HEK293 (cell line): Measurements from ENCODE around the gene SLC8A2.

Experiments used
- CTCF ChIA-PET: fragments of 350-600 bp; formaldehyde crosslinking; extraction: SDS; loops from one replicate; lab custom pipeline; 2021; ENCODE audit warnings: antibody characterized with exemption; lab: Yijun Ruan, JAX
- POLR2A ChIA-PET: fragments of 300-600 bp; formaldehyde crosslinking; extraction: SDS; loops from one replicate; lab custom pipeline; 2020; ENCODE audit warnings: antibody characterized with exemption, inconsistent platforms; lab: Yijun Ruan, JAX
- H3K27ac ChIP-seq: fragments of 200-500 bp; sonication (Bioruptor generic); 2 replicates; pipeline ENCODE4 v1.5.1; 2014; ENCODE audit warnings: low read depth, low read length, control low read depth, inconsistent platforms; ENCODE audit errors: extremely low read depth
- H3K36me3 ChIP-seq, 2 experiments: fragments of 200-500 bp in 1 of 2; sonication (Bioruptor generic) in 1 of 2; 1 replicate in 1 of 2; 2 replicates in 1 of 2; pipeline ENCODE4 v1.5.1; 2014 to 2017; ENCODE audit warnings: inconsistent platforms in 2 of 2, low read length in 2 of 2; ENCODE audit not compliant: control insufficient read depth in 2 of 2, insufficient read depth in 1 of 2
- H3K4me1 ChIP-seq: fragments of 200-500 bp; sonication (Bioruptor generic); 2 replicates; pipeline ENCODE4 v1.5.1; 2014; ENCODE audit warnings: mild to moderate bottlenecking, low read length, inconsistent platforms; ENCODE audit not compliant: control insufficient read depth, insufficient read depth
- H3K4me3 ChIP-seq: 2 replicates; pipeline ENCODE4 v1.5.1; 2011; ENCODE audit warnings: low read depth, mild to moderate bottlenecking, control low read depth, low read length, moderate library complexity
- H3K9me3 ChIP-seq: fragments of 200-500 bp; sonication (Bioruptor generic); 2 replicates; pipeline ENCODE4 v1.5.1; 2014; ENCODE audit warnings: low read depth, low read length, inconsistent platforms; ENCODE audit not compliant: control insufficient read depth, insufficient read depth
- CTCF ChIP-seq: fragments of 450-650 bp; formaldehyde crosslinking; IDR thresholded peaks from 2 replicates; pipeline ENCODE4 v1.5.1; 2016; ENCODE audit warnings: missing biosample characterization, missing genetic modification characterization
- EGR2 ChIP-seq: fragments of 450-650 bp; formaldehyde crosslinking; IDR thresholded peaks from 2 replicates; pipeline ENCODE4 v1.5.1; 2016; ENCODE audit warnings: low read depth, missing biosample characterization, missing genetic modification characterization
- GLI4 ChIP-seq: fragments of 450-650 bp; formaldehyde crosslinking; IDR thresholded peaks from 2 replicates; pipeline ENCODE4 v1.5.1; 2016; ENCODE audit warnings: missing biosample characterization, missing genetic modification characterization
- HIC1 ChIP-seq: fragments of 450-650 bp; formaldehyde crosslinking; IDR thresholded peaks from 2 replicates; pipeline ENCODE4 v1.5.1; 2016; ENCODE audit warnings: missing biosample characterization, missing genetic modification characterization
- KLF7 ChIP-seq: fragments of 450-650 bp; formaldehyde crosslinking; IDR thresholded peaks from 2 replicates; pipeline ENCODE4 v1.5.1; 2016; ENCODE audit warnings: missing biosample characterization, missing genetic modification characterization, borderline replicate concordance
- TCF7L2 ChIP-seq: IDR thresholded peaks from 2 replicates; pipeline ENCODE4 v1.6.1; 2011; ENCODE audit warnings: low read depth, mild to moderate bottlenecking, inconsistent platforms, low read length, moderate library complexity, borderline replicate concordance
- WT1 ChIP-seq: fragments of 450-650 bp; formaldehyde crosslinking; IDR thresholded peaks from 2 replicates; pipeline ENCODE4 v1.5.1; 2016; ENCODE audit warnings: missing biosample characterization, missing genetic modification characterization
- ZBTB17 ChIP-seq: fragments of 450-650 bp; formaldehyde crosslinking; IDR thresholded peaks from 2 replicates; pipeline ENCODE4 v1.5.1; 2016; ENCODE audit warnings: missing biosample characterization, missing genetic modification characterization
- ZFHX2 ChIP-seq: fragments of 450-650 bp; formaldehyde crosslinking; conservative IDR thresholded peaks from 2 replicates; pipeline ENCODE4 v1.5.1; 2016; ENCODE audit warnings: missing biosample characterization, missing genetic modification characterization
- ZNF132 ChIP-seq: fragments of 450-650 bp; formaldehyde crosslinking; IDR thresholded peaks from 2 replicates; pipeline ENCODE4 v1.5.1; 2017; ENCODE audit warnings: missing biosample characterization, missing genetic modification characterization, borderline replicate concordance
- ZNF223 ChIP-seq: fragments of 450-650 bp; formaldehyde crosslinking; IDR thresholded peaks from 2 replicates; pipeline ENCODE4 v1.5.1; 2016; ENCODE audit warnings: missing biosample characterization, missing genetic modification characterization
- ZNF324 ChIP-seq: fragments of 450-650 bp; formaldehyde crosslinking; IDR thresholded peaks from 2 replicates; pipeline ENCODE4 v1.5.1; 2016; ENCODE audit warnings: missing biosample characterization, missing genetic modification characterization
- ZNF426 ChIP-seq: fragments of 450-650 bp; formaldehyde crosslinking; IDR thresholded peaks from 2 replicates; pipeline ENCODE4 v1.5.1; 2017; ENCODE audit warnings: missing biosample characterization, missing genetic modification characterization, mild to moderate bottlenecking, inconsistent platforms, moderate library complexity
- ZNF433 ChIP-seq: fragments of 450-650 bp; formaldehyde crosslinking; IDR thresholded peaks from 2 replicates; pipeline ENCODE4 v1.5.1; 2016; ENCODE audit warnings: missing biosample characterization, missing genetic modification characterization, low read depth
- ZNF449 ChIP-seq: fragments of 450-650 bp; formaldehyde crosslinking; IDR thresholded peaks from 2 replicates; pipeline ENCODE4 v1.5.1; 2017; ENCODE audit warnings: missing biosample characterization, mild to moderate bottlenecking, missing genetic modification characterization, moderate library complexity
- ZNF624 ChIP-seq: fragments of 450-650 bp; formaldehyde crosslinking; IDR thresholded peaks from 2 replicates; pipeline ENCODE4 v1.5.1; 2017; ENCODE audit warnings: missing biosample characterization, missing genetic modification characterization
- ZNF654 ChIP-seq: fragments of 450-650 bp; formaldehyde crosslinking; IDR thresholded peaks from 2 replicates; pipeline ENCODE4 v1.5.1; 2016; ENCODE audit warnings: low read depth, missing biosample characterization, missing genetic modification characterization
- ZNF747 ChIP-seq: fragments of 450-650 bp; formaldehyde crosslinking; IDR thresholded peaks from 2 replicates; pipeline ENCODE4 v1.5.1; 2016; ENCODE audit warnings: missing biosample characterization, missing genetic modification characterization
- ZNF837 ChIP-seq: fragments of 450-650 bp; formaldehyde crosslinking; IDR thresholded peaks from 2 replicates; pipeline ENCODE4 v1.5.1; 2016; ENCODE audit warnings: missing biosample characterization, missing genetic modification characterization

SLC8A2 gene

GRCh38 chr19:47490031-47490430 lies 18.3 kb upstream of the SLC8A2 start (continued):
- 0 out of 2 replicates have a peak, but pooled peaks have one; percentile 36 for TF ChIP-seq ZNF747
- peak; percentile 64; the same call in 1 of the 2 replicates for TF ChIP-seq KLF7 (tag by site-specific recombination)
- TF ChIP-seq TCF7L2, result no peak
- TF ChIP-seq ZNF449 (tag by site-specific recombination), result no peak
- no peak for TF ChIP-seq ZNF223 (tag by site-specific recombination)
- TF ChIP-seq, all 188 proteins: peak for 21

- Histone ChIP-seq H3K9me3 (no peaks in the 10 kb centered on the region), H3K27ac (no peak overlapping the region), H3K4me1 (no peaks in the 10 kb centered on the region), H3K4me3 (no peak overlapping the region), H3K36me3 (peaks cover 7 to 66% of the 10 kb centered on the region in 2 experiments; a peak in 2 of 3 replicates)
- peak; percentile 53; the same call in 1 of the 2 replicates for TF ChIP-seq ZFHX2
- TF ChIP-seq GLI4 (tag by site-specific recombination), result no peak
- TF ChIP-seq WT1 (tag by site-specific recombination), result no peak
- 0 out of 2 replicates have a peak, but pooled peaks have one; percentile 20 for TF ChIP-seq EGR2 (tag by site-specific recombination)
- TF ChIP-seq ZNF324 (tag by site-specific recombination), result no peak
- TF ChIP-seq ZNF132, result no peak
- no peak for TF ChIP-seq CTCF
- no peak for TF ChIP-seq ZNF426 (tag by site-specific recombination)
- TF ChIP-seq ZNF837 (tag by site-specific recombination), result no peak
- no peak for TF ChIP-seq ZBTB17
- TF ChIP-seq ZNF624 (tag by site-specific recombination), result no peak
- POLR2A ChIA-PET, result interaction anchor here (0.5 to 0.6 kb wide), 2 partner anchors 108 to 594 kb away, joined by 3 read pairs; no protein-coding TSS in a partner anchor
- CTCF ChIA-PET, result interaction anchor here (1.0 kb wide), 1 partner anchor 27 kb away, joined by 3 read pairs; no protein-coding TSS in a partner anchor
Measured at GRCh38 chr19:47489072-47489914, 17.6 kb upstream of the SLC8A2 start.

GRCh38 chr19:47487551-47488515 lies 16.1 kb upstream of the SLC8A2 start:
- Histone ChIP-seq H3K36me3 (peaks cover 7 to 54% of the 10 kb centered on the region in 2 experiments; a peak in 2 of 3 replicates), H3K4me1 (no peaks in the 10 kb centered on the region), H3K4me3 (no peak overlapping the region), H3K27ac (no peak overlapping the region), H3K9me3 (no peaks in the 10 kb centered on the region)
- TF ChIP-seq ZNF654 (tag by site-specific recombination) (no peak), HIC1 (tag by site-specific recombination) (no peak), ZNF433 (no peak)
- CTCF ChIA-PET, result interaction anchor here (0.5 to 0.6 kb wide), 2 partner anchors 51 to 112 kb away, joined by 3 to 6 read pairs; no protein-coding TSS in a partner anchor
- POLR2A ChIA-PET, result interaction anchor here (0.7 kb wide), 1 partner anchor 219 kb away, joined by 3 read pairs; no protein-coding TSS in a partner anchor
